OCI-LY1 (cell line): ENCODE data around the gene TPSD1.

Experiments
- EZH2 ChIP-seq: fragments of 200-600 bp; sonication (generic), shearing (Covaris generic); IDR thresholded peaks from 2 replicates; pipeline ENCODE4 v1.8.0; 2017; ENCODE audit warnings: borderline replicate concordance, mixed run types, mild to moderate bottlenecking, antibody characterized with exemption, low read length, moderate library complexity, mixed read lengths
- TF ChIP-seq, protein P1 (sequence below): fragments of 200-600 bp; sonication (generic), shearing (Covaris generic); IDR thresholded peaks from 2 replicates; pipeline ENCODE4 v1.5.1; 2017; ENCODE audit warnings: mild to moderate bottlenecking, antibody characterized with exemption, low read length, moderate library complexity, mixed read lengths

DNA sequence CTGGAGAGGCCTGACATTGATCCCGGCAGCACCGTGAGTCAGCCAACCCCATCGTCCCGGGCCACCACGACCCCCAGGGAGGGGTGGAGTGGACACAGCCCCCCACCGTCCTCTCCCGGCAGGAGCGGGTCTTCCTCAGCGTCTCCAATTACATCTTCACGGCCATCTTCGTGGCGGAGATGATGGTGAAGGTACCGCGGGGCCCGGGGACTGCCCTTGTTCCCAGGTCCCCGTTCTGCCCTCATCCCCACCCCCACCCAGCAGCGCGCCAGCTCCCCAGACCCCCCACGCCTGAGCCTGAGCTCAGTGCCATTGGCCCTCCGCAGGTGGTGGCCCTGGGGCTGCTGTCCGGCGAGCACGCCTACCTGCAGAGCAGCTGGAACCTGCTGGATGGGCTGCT is 45.4 kb upstream of the TPSD1 start:
- TF ChIP-seq, protein P1, sequence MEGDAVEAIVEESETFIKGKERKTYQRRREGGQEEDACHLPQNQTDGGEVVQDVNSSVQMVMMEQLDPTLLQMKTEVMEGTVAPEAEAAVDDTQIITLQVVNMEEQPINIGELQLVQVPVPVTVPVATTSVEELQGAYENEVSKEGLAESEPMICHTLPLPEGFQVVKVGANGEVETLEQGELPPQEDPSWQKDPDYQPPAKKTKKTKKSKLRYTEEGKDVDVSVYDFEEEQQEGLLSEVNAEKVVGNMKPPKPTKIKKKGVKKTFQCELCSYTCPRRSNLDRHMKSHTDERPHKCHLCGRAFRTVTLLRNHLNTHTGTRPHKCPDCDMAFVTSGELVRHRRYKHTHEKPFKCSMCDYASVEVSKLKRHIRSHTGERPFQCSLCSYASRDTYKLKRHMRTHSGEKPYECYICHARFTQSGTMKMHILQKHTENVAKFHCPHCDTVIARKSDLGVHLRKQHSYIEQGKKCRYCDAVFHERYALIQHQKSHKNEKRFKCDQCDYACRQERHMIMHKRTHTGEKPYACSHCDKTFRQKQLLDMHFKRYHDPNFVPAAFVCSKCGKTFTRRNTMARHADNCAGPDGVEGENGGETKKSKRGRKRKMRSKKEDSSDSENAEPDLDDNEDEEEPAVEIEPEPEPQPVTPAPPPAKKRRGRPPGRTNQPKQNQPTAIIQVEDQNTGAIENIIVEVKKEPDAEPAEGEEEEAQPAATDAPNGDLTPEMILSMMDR: no peak
- no peak for TF ChIP-seq EZH2
